BE2C (cell line): ENCODE results near the gene GAREM1.

Experiments used
- DNase-seq: peaks from one replicate; pipeline ENCODE4 v3.0.0-alpha.2; 2020
- H3K27me3 ChIP-seq: fragments of 250-450 bp; sonication (Bioruptor Pico); 2 replicates; pipeline ENCODE4 v1.5.1; 2020; ENCODE audit warnings: mild to moderate bottlenecking
- H3K36me3 ChIP-seq: fragments of 250-450 bp; sonication (Bioruptor Pico); 2 replicates; pipeline ENCODE4 v1.5.1; 2020; ENCODE audit warnings: mild to moderate bottlenecking
- H3K4me1 ChIP-seq: fragments of 250-450 bp; sonication (Bioruptor Pico); 2 replicates; pipeline ENCODE4 v1.5.1; 2020
- H3K4me3 ChIP-seq: 2 replicates; pipeline ENCODE4 v1.5.1; 2011; ENCODE audit warnings: low read depth, low read length
- H3K9me3 ChIP-seq: fragments of 250-450 bp; sonication (Bioruptor Pico); 2 replicates; pipeline ENCODE4 v1.5.1; 2020
- TF ChIP-seq, protein P1 (sequence below): IDR thresholded peaks from 2 replicates; pipeline ENCODE4 v1.5.1; 2012; ENCODE audit warnings: mild to moderate bottlenecking, low read depth, low read length

GAREM1 gene

GRCh38 chr18:32318581-32318980, 152.1 kb downstream of the GAREM1 start:
- H3K4me1 ChIP-seq = no peaks in the 10 kb centered on the region
- TF ChIP-seq, protein P1, sequence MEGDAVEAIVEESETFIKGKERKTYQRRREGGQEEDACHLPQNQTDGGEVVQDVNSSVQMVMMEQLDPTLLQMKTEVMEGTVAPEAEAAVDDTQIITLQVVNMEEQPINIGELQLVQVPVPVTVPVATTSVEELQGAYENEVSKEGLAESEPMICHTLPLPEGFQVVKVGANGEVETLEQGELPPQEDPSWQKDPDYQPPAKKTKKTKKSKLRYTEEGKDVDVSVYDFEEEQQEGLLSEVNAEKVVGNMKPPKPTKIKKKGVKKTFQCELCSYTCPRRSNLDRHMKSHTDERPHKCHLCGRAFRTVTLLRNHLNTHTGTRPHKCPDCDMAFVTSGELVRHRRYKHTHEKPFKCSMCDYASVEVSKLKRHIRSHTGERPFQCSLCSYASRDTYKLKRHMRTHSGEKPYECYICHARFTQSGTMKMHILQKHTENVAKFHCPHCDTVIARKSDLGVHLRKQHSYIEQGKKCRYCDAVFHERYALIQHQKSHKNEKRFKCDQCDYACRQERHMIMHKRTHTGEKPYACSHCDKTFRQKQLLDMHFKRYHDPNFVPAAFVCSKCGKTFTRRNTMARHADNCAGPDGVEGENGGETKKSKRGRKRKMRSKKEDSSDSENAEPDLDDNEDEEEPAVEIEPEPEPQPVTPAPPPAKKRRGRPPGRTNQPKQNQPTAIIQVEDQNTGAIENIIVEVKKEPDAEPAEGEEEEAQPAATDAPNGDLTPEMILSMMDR = no peak
- DNase-seq = no peak
- no peaks in the 10 kb centered on the region for H3K9me3 ChIP-seq
- H3K27me3 ChIP-seq = no peaks in the 10 kb centered on the region
- H3K36me3 ChIP-seq = no peaks in the 10 kb centered on the region
- H3K4me3 ChIP-seq = no peak overlapping the region

DNA sequence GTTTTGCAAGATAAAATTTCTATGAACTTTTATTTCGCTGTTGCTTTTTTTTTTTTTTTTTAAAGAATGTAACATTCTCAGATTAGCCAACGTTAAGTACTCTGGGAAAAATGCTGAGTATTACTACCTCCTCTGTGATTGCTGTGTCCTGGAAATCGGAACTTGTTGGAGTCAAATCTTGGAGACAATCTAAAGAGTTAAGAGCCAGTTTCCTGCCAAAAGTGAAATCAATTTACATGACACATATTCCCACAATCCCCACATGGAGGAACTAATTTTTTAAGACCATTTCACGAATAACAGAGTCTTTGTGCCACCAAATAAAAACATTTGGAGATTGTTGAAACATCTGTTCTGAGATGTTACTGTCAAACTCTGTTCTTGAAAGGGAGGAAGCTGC, 153.0 kb downstream of the GAREM1 start:
- Histone ChIP-seq H3K27me3 (no peaks in the 10 kb centered on the region), H3K9me3 (no peaks in the 10 kb centered on the region), H3K4me1 (no peaks in the 10 kb centered on the region), H3K4me3 (no peak overlapping the region), H3K36me3 (no peaks in the 10 kb centered on the region)
- no peak for DNase-seq
- TF ChIP-seq, protein P1 = no peak

DNA sequence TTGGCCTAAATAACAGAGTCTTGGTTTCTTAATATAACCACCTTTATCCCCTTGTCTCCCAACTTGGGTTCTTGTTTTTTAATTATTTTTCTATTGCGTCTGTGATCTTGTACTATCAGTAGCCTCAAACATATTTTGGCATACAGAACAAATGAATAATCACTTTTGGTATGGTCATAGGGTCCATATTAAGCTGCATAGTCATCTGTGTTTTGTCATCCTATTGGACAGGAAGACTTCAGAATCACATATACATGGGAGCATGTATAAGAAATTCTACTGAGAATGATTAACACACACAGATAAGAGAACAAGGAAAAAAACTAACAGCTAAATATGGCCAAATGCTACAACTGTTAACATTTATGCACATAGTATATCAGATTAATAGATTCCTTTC, 154.8 kb downstream of the GAREM1 start:
- Histone ChIP-seq H3K4me3 (no peak overlapping the region), H3K9me3 (no peaks in the 10 kb centered on the region), H3K4me1 (no peaks in the 10 kb centered on the region), H3K27me3 (no peaks in the 10 kb centered on the region), H3K36me3 (no peaks in the 10 kb centered on the region)
- TF ChIP-seq, protein P1 = no peak
- no peak for DNase-seq

GRCh38 chr18:32310774-32311173, 159.9 kb downstream of the GAREM1 start:
- Histone ChIP-seq H3K9me3 (no peaks in the 10 kb centered on the region), H3K27me3 (no peaks in the 10 kb centered on the region), H3K4me1 (no peaks in the 10 kb centered on the region), H3K4me3 (no peak overlapping the region), H3K36me3 (no peaks in the 10 kb centered on the region)
- TF ChIP-seq, protein P1 = no peak
- DNase-seq = no peak

DNA sequence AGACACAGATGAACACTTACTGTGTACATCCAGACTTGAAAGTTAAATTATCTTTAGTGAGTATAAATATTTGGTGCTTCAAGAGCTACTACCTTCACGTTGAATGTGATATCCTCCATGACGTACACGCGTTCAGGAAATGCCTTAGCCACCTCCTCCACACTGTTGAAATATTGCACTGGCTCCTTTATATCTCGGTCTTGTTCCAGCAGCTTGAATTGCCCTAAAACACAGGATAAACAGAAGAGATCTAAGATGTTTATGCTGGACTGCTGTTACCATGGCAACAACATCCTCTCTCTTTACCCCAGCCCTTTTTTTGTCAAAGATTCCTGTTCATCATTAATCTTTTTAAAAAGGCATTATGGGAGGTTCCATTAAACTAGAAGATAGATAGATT, 160.6 kb downstream of the GAREM1 start:
- Histone ChIP-seq H3K4me3 (no peak overlapping the region), H3K36me3 (no peaks in the 10 kb centered on the region), H3K27me3 (no peaks in the 10 kb centered on the region), H3K9me3 (no peaks in the 10 kb centered on the region), H3K4me1 (no peaks in the 10 kb centered on the region)
- DNase-seq = no peak
- TF ChIP-seq, protein P1 = no peak

GRCh38 chr18:32308493-32309120, 162.1 kb downstream of the GAREM1 start:
- no peak for DNase-seq
- H3K36me3 ChIP-seq = no peaks in the 10 kb centered on the region
- no peak overlapping the region for H3K4me3 ChIP-seq
- no peaks in the 10 kb centered on the region for H3K27me3 ChIP-seq
- H3K4me1 ChIP-seq = no peaks in the 10 kb centered on the region
- TF ChIP-seq, protein P1 = no peak
- H3K9me3 ChIP-seq = no peaks in the 10 kb centered on the region
